GM19099 (cell line): ENCODE measurements around the gene SCMH1.

Experiments
- POLR2A ChIP-seq: IDR thresholded peaks from 3 replicates; pipeline ENCODE4 v1.6.1; 2011; ENCODE audit warnings: low read depth; ENCODE audit not compliant: insufficient read length; ENCODE audit errors: extremely low read depth

The SCMH1 gene

GRCh38 chr1:41144285-41144684, 97.8 kb downstream of the SCMH1 start:
- no peak for TF ChIP-seq POLR2A

GRCh38 chr1:41138549-41138948, 103.6 kb downstream of the SCMH1 start:
- TF ChIP-seq POLR2A: no peak

GRCh38 chr1:41135196-41135947, 106.7 kb downstream of the SCMH1 start:
- no peak for TF ChIP-seq POLR2A

- no peak for TF ChIP-seq POLR2A
Observed at GRCh38 chr1:41122851-41123518, 119.1 kb downstream of the SCMH1 start.

GRCh38 chr1:41122148-41122547, 120.0 kb downstream of the SCMH1 start:
- no peak for TF ChIP-seq POLR2A

GRCh38 chr1:41118645-41119044, 123.5 kb downstream of the SCMH1 start:
- no peak for TF ChIP-seq POLR2A

GRCh38 chr1:41110736-41111135, 131.4 kb downstream of the SCMH1 start:
- no peak for TF ChIP-seq POLR2A

- no peak for TF ChIP-seq POLR2A
Observed at GRCh38 chr1:41110286-41110685, 131.8 kb downstream of the SCMH1 start.

- TF ChIP-seq POLR2A: no peak
Observed at GRCh38 chr1:41109310-41110197, 132.6 kb downstream of the SCMH1 start.

GRCh38 chr1:41108696-41109275, 133.3 kb downstream of the SCMH1 start:
- no peak for TF ChIP-seq POLR2A

GRCh38 chr1:41103766-41104165, 138.3 kb downstream of the SCMH1 start:
- TF ChIP-seq POLR2A: no peak

- no peak for TF ChIP-seq POLR2A
Observed at GRCh38 chr1:41102653-41103052, 139.5 kb downstream of the SCMH1 start.

- no peak for TF ChIP-seq POLR2A
Observed at GRCh38 chr1:41101950-41102607, 140.0 kb downstream of the SCMH1 start.

GRCh38 chr1:41101076-41101475, 141.0 kb downstream of the SCMH1 start:
- no peak for TF ChIP-seq POLR2A
